ENCODE data around the gene ISOC1.
A peak's percentile ranks its signal among the peaks of the same experiment; 100 is the strongest.

The ISOC1 gene

GRCh38 chr5:129104915-129105455 is 10.4 kb downstream of the ISOC1 start:
- Mint-ChIP-seq H3K27ac (no peak overlapping the region), H3K36me3 (ENCODE audit: low read depth) (peaks cover 38% of the 10 kb centered on the region), H3K4me1 (peaks cover 5% of the 10 kb centered on the region), H3K4me3 (no peak overlapping the region), H3K27me3 (no peaks in the 10 kb centered on the region), H3K9me3 (no peaks in the 10 kb centered on the region)
- DNase-seq (no peak), ATAC-seq (no peak)

DNA sequence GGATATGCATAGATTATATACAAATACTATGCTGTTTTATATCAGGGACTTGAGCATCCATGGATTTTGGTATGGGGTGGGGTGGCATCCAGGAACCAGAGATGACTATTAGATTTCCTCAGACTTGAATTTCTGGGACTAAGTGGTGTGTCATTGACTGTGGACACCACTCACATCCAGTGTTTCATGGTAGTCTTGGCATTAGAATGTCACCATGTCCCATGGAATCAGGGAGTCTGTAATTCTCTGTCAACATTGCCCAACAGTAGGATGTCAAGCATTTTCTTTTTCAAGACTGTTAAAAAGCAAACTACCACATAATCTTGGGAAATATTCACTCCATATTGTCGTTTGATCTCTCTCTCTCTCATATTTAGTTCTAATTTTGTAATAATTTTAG is 13.1 kb downstream of the ISOC1 start:
- Mint-ChIP-seq H3K27me3 (no peaks in the 10 kb centered on the region), H3K36me3 (ENCODE audit: low read depth) (peaks cover 43% of the 10 kb centered on the region), H3K9me3 (no peaks in the 10 kb centered on the region), H3K4me3 (no peak overlapping the region), H3K27ac (no peak overlapping the region), H3K4me1 (peaks cover 2% of the 10 kb centered on the region)
- ATAC-seq (no peak), DNase-seq (no peak)

DNA sequence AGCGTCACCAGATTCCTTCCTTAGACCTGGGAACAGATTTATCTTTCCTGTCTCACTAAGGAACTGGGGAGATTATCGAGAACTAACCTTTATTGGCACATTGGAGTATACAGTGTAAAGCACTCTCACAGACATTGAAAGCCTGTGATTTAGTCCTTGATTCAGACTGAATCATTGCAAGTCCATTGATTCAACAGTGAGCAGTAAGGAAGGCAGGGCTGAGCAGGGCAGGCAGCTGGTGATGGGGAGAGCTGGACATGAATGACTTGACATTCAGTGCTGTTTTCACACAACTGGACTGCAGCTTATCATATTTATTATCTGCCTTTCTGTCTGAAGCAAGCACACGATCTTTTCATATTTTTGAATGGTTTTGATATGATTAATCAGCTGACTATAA is 16.2 kb downstream of the ISOC1 start:
- H3K36me3 Mint-ChIP-seq (ENCODE audit: low read depth), result peaks cover 38% of the 10 kb centered on the region
- H3K4me3 Mint-ChIP-seq, result no peak overlapping the region
- no peak overlapping the region for H3K27ac Mint-ChIP-seq
- DNase-seq (no peak), ATAC-seq (no peak)
- H3K9me3 Mint-ChIP-seq, result no peaks in the 10 kb centered on the region
- no peaks in the 10 kb centered on the region for H3K27me3 Mint-ChIP-seq
- peaks cover 5% of the 10 kb centered on the region for H3K4me1 Mint-ChIP-seq

DNA sequence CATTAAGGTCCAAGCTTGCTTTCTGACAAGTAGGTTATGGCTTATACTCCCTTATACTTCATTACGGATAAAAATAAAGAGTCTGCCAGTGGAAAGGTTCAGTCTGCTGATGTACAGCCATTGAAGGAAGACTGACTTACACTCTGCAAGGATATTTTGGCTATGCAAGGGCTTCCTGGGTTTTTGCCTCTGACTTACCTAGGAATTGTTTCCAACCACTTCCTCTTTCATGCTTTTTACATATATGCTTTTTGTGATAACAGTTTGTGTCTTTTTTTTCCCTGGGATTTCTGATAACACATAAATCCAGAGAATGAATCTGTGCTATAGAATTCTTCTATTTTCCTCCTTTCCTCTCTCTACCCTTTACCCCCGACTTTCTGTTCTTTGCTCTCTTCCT is 16.8 kb downstream of the ISOC1 start:
- ATAC-seq (no peak), DNase-seq (no peak)
- Mint-ChIP-seq H3K27ac (no peak overlapping the region), H3K4me3 (no peak overlapping the region), H3K4me1 (peaks cover 5% of the 10 kb centered on the region), H3K9me3 (no peaks in the 10 kb centered on the region), H3K36me3 (ENCODE audit: low read depth) (peaks cover 33% of the 10 kb centered on the region), H3K27me3 (no peaks in the 10 kb centered on the region)

DNA sequence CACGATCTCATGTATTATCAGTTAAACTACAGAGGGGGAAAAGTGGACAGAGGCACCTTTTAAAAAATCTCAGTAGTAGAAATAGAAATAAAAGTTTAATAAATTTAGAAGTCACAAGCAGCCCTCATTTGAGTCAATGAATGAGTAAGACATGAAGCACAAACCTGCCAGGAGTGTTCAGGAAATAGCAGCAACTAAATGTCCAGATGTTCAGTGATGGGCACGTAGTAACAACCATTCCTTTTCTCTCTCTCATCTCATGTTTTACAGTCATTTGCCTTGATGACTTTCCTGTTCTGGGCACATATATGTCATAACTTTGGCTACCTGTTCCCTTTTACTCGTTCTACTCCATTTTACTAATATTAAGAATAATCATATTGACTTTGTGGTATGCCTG is 17.7 kb downstream of the ISOC1 start:
- Mint-ChIP-seq H3K27ac (no peak overlapping the region), H3K9me3 (no peaks in the 10 kb centered on the region), H3K36me3 (ENCODE audit: low read depth) (peaks cover 27% of the 10 kb centered on the region), H3K4me1 (peaks cover 5% of the 10 kb centered on the region), H3K27me3 (no peaks in the 10 kb centered on the region), H3K4me3 (no peak overlapping the region)
- DNase-seq (no peak), ATAC-seq (no peak)

GRCh38 chr5:129113867-129114266 is 19.3 kb downstream of the ISOC1 start:
- DNase-seq (no peak), ATAC-seq (no peak)
- Mint-ChIP-seq H3K36me3 (ENCODE audit: low read depth) (peaks cover 20% of the 10 kb centered on the region), H3K4me3 (no peak overlapping the region), H3K27me3 (no peaks in the 10 kb centered on the region), H3K9me3 (no peaks in the 10 kb centered on the region), H3K4me1 (peaks cover 5% of the 10 kb centered on the region), H3K27ac (no peak overlapping the region)

DNA sequence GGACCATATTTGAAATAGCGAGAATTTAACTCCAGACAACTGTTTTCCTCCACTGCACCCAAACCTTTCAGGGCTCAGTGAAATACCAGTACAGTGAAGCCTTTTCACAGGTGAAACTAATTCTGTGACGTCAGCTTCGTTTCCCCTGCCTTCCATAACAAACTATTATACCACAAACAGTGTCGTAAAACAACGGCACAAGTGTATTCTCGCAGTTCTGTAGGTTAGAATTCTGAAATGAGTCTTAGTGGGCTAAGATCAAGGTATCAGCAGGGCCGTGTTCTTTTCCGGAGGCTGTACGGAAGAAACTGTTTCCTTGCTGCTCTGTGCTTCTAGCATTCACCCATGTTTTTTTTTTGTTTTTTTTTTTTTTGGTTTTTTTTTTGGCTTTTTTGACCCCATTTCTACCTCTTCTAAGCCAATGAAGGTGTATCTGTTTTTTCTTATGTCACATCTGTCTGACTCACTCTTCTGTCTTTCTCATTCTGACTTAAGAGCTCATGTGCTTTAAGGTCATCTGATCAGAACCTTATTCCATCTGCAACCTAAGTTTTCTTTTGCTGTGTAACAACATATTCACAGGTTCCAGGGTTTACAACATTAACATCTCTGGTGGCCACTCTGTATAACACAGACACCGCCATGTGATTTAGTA is 20.1 kb downstream of the ISOC1 start:
- Mint-ChIP-seq H3K27ac (no peak overlapping the region), H3K36me3 (ENCODE audit: low read depth) (peaks cover 12% of the 10 kb centered on the region), H3K9me3 (no peaks in the 10 kb centered on the region), H3K4me3 (no peak overlapping the region), H3K27me3 (no peaks in the 10 kb centered on the region), H3K4me1 (peaks cover 5% of the 10 kb centered on the region)
- no peak for DNase-seq
- ATAC-seq, result peak; percentile 63

DNA sequence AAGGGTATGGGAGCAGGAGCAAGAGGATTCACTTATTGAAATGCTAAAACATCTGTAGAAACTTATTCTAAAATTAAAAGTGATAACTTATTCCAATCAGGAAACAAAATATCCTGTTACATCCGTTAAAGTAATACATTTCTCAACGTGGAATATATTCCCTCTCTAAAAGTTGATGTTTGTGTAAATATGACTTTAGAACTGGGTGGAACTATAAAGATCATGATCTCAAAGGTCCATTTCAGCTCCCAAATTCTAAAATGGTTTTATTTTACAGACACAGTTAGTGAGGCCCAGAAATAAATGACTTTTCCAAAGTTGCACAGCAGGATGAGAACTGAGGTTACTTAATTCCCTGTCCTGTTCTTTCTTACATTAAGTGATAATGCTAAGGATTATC is 21.1 kb downstream of the ISOC1 start:
- Mint-ChIP-seq H3K27me3 (no peaks in the 10 kb centered on the region), H3K4me1 (peaks cover 5% of the 10 kb centered on the region), H3K36me3 (ENCODE audit: low read depth) (peaks cover 8% of the 10 kb centered on the region), H3K9me3 (no peaks in the 10 kb centered on the region), H3K4me3 (no peak overlapping the region), H3K27ac (no peak overlapping the region)
- DNase-seq, result no peak
- ATAC-seq, result no peak

- no peaks in the 10 kb centered on the region for H3K27me3 Mint-ChIP-seq
- peaks cover 4% of the 10 kb centered on the region for H3K36me3 Mint-ChIP-seq (ENCODE audit: low read depth)
- H3K4me3 Mint-ChIP-seq, result no peak overlapping the region
- no peaks in the 10 kb centered on the region for H3K9me3 Mint-ChIP-seq
- H3K27ac Mint-ChIP-seq, result no peak overlapping the region
- ATAC-seq, result no peak
- H3K4me1 Mint-ChIP-seq, result peaks cover 3% of the 10 kb centered on the region
- no peak for DNase-seq
These were observed 22.2 kb downstream of the ISOC1 start for GRCh38 chr5:129116797-129117196.

GRCh38 chr5:129118405-129118804 is 23.9 kb downstream of the ISOC1 start:
- no peaks in the 10 kb centered on the region for H3K9me3 Mint-ChIP-seq
- no peak for ATAC-seq
- H3K27ac Mint-ChIP-seq, result no peak overlapping the region
- H3K36me3 Mint-ChIP-seq (ENCODE audit: low read depth), result peaks cover 3% of the 10 kb centered on the region
- H3K4me1 Mint-ChIP-seq, result peaks cover 3% of the 10 kb centered on the region
- H3K27me3 Mint-ChIP-seq, result no peaks in the 10 kb centered on the region
- DNase-seq, result no peak
- H3K4me3 Mint-ChIP-seq, result no peak overlapping the region

DNA sequence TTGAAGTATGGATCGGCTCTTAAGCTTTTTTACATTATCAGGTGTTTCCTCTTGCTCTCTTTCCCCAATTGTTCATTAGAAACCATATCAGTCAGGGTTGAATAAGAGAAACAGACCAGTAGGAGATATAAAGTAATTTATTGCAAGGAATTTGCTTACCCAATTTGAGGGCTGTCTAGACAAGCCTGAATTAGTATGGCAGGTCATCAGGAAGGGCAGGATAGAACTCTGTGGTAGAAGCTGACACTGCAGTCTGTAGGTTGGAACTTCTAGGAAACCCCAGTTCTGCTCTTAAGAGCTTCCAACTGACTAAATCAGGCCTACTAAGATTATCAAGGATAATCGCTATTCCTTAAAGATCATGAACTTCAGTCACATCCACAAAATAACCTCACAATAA is 24.3 kb downstream of the ISOC1 start:
- DNase-seq (no peak), ATAC-seq (no peak)
- H3K4me3 Mint-ChIP-seq, result no peak overlapping the region
- no peaks in the 10 kb centered on the region for H3K9me3 Mint-ChIP-seq
- peaks cover 2% of the 10 kb centered on the region for H3K36me3 Mint-ChIP-seq (ENCODE audit: low read depth)
- H3K27ac Mint-ChIP-seq, result no peak overlapping the region
- no peaks in the 10 kb centered on the region for H3K27me3 Mint-ChIP-seq
- H3K4me1 Mint-ChIP-seq, result peaks cover 3% of the 10 kb centered on the region

DNA sequence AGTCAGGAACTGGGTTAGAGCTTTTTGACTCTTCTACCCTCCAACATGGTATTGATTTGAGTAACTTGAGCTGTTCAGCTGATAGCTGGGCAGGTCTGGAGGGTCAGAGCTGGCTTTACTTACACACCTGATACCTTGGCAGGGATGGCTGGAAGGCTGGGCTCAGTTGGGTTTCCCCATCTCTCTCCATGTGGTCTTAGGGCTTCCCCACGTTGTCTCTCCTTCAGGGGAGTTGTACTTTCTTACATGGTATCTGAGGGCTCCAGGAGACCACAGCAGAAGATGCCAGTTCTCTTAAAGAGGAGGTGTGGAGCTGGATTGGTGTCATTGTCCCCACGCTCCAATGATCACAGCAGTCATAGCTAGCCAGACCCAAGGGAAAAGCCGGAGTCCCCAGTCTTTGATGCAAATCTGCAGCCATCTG is 25.6 kb downstream of the ISOC1 start:
- H3K9me3 Mint-ChIP-seq, result no peaks in the 10 kb centered on the region
- H3K4me3 Mint-ChIP-seq, result no peak overlapping the region

DNA sequence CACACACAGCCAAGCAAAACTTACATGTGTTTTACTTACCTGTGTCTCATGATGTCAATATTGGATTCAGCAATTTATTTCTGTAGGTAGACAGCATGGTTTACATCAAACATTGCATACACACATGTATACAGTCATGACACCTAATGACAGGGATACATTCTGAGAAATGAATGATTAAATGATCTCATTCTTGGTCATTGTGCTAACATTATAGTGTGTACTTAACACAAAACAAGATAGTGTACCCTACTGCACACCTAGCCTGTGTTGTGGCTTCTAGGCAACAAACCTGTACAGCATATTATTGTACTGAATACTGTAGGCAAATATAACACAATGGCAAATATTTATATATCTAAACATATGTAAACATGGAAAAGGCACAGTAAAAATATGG is 28.0 kb downstream of the ISOC1 start:
- H3K27me3 Mint-ChIP-seq, result no peaks in the 10 kb centered on the region
- no peak for ATAC-seq
- H3K4me3 Mint-ChIP-seq, result no peak overlapping the region
- no peaks in the 10 kb centered on the region for H3K9me3 Mint-ChIP-seq
- H3K36me3 Mint-ChIP-seq (ENCODE audit: low read depth), result no peaks in the 10 kb centered on the region
- peaks cover 9% of the 10 kb centered on the region for H3K4me1 Mint-ChIP-seq
- H3K27ac Mint-ChIP-seq, result no peak overlapping the region
- no peak for DNase-seq

More for the DNA sequence above, 25.6 kb downstream of the ISOC1 start:
- no peak for DNase-seq
- Mint-ChIP-seq H3K27ac (no peak overlapping the region), H3K27me3 (no peaks in the 10 kb centered on the region), H3K4me1 (no peaks in the 10 kb centered on the region), H3K36me3 (ENCODE audit: low read depth) (no peaks in the 10 kb centered on the region)
- ATAC-seq, result no peak

DNA sequence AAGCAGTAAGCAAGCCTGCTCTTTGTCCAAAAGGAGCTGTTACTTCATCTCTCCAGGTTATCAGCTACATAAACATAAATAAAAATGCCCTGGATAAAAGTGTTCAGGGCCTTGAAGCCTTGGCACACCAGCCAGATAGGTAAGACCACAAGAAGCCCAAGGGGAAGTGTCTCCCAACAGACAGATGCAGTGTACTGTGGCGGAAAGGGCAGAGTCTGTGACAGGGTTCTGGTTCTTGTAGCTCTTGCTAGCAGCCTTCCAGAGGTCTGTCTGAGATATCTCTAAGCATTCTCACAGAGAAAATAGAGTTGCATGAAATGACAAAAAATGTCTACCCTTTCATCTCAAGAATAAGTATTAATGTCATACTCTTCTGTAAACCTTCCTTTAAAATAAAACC is 30.1 kb downstream of the ISOC1 start:
- H3K36me3 Mint-ChIP-seq (ENCODE audit: low read depth), result no peaks in the 10 kb centered on the region
- H3K4me1 Mint-ChIP-seq, result peaks cover 9% of the 10 kb centered on the region
- H3K4me3 Mint-ChIP-seq, result no peak overlapping the region
- ATAC-seq (no peak), DNase-seq (no peak)
- H3K27ac Mint-ChIP-seq, result no peak overlapping the region
- H3K9me3 Mint-ChIP-seq, result no peaks in the 10 kb centered on the region
- no peaks in the 10 kb centered on the region for H3K27me3 Mint-ChIP-seq

GRCh38 chr5:129125819-129126218 is 31.3 kb downstream of the ISOC1 start:
- Mint-ChIP-seq H3K27ac (no peak overlapping the region), H3K4me1 (peaks cover 9% of the 10 kb centered on the region), H3K36me3 (ENCODE audit: low read depth) (no peaks in the 10 kb centered on the region), H3K4me3 (peak overlapping the region; percentile 4), H3K9me3 (no peaks in the 10 kb centered on the region), H3K27me3 (no peaks in the 10 kb centered on the region)
- ATAC-seq (no peak), DNase-seq (no peak)

GRCh38 chr5:129133553-129133952 is 39.0 kb downstream of the ISOC1 start:
- ATAC-seq (no peak), DNase-seq (no peak)
- Mint-ChIP-seq H3K27me3 (peaks cover 2% of the 10 kb centered on the region), H3K9me3 (no peaks in the 10 kb centered on the region), H3K4me3 (no peak overlapping the region), H3K36me3 (ENCODE audit: low read depth) (no peaks in the 10 kb centered on the region), H3K27ac (no peak overlapping the region), H3K4me1 (no peaks in the 10 kb centered on the region)
